Measurements from ENCODE around the gene TMEM63A.

DNA sequence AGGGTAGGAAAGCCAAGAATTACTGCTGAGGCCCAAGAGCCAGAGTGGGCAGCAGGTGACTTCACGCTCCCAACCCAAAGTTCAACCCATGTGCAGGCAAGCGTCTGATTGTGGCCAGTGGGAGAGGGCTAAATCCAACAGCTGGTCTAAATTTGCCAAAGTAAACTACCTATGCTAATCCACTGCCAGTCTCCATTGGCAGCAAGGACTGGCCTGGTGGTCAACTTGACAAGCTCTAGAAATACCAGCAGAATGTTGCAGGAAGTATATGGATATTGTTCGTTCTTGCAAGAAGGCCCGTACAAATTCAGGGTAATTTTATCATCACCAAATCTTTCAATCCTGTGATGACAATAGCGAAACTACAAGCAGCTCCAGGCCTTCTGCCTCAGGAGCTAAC is 1.5 kb downstream of the TMEM63A start:
- TF ChIP-seq RAD21 (IDR thresholded peaks at IDR 0.05; ENCODE audit: low read length) (no peak), CTCF (IDR thresholded peaks at IDR 0.05) (no peak), SIN3A (IDR thresholded peaks at IDR 0.05; ENCODE audit: borderline replicate concordance, low read depth, low read length) (no peak), SMC3 (IDR thresholded peaks at IDR 0.05; ENCODE audit: low read depth, low read length) (no peak), PBX3 (IDR thresholded peaks at IDR 0.05) (no peak), GABPA (IDR thresholded peaks at IDR 0.05; ENCODE audit: low read depth) (no peak), RCOR1 (IDR thresholded peaks at IDR 0.05; ENCODE audit: low read length) (no peak)
- TF ChIP-seq, protein P1, sequence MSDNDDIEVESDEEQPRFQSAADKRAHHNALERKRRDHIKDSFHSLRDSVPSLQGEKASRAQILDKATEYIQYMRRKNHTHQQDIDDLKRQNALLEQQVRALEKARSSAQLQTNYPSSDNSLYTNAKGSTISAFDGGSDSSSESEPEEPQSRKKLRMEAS (IDR thresholded peaks at IDR 0.05; ENCODE audit: low read depth) = no peak

All from SK-N-SH (cell line).